Chondrocyte (in vitro differentiated cells): Measurements from ENCODE around the gene SDC3. TPM values are rescaled to one million over a fixed set of nuclear protein-coding genes. Genes with fewer than 3 reads are reported as not detected.

Experiments
- DNase-seq: peaks from one replicate; pipeline ENCODE4 v3.0.0; 2021; ENCODE audit warnings: mixed read lengths, low spot score
- H3K27ac Mint-ChIP-seq: one replicate; pipeline ENCODE4 v1.8.0; 2021; ENCODE audit warnings: mild to moderate bottlenecking, moderate library complexity, mixed read lengths; ENCODE audit not compliant: unreplicated experiment
- H3K27me3 Mint-ChIP-seq: 2 replicates; pipeline ENCODE4 v1.8.0; 2021; ENCODE audit warnings: low read depth, mixed read lengths
- H3K36me3 Mint-ChIP-seq: 2 replicates; pipeline ENCODE4 v1.8.0; 2021; ENCODE audit warnings: low read depth, mixed read lengths
- H3K4me1 Mint-ChIP-seq: 2 replicates; pipeline ENCODE4 v1.8.0; 2021; ENCODE audit warnings: low read depth, mild to moderate bottlenecking, mixed read lengths
- H3K4me3 Mint-ChIP-seq: one replicate; pipeline ENCODE4 v1.8.0; 2021; ENCODE audit warnings: mild to moderate bottlenecking, moderate library complexity, mixed read lengths; ENCODE audit not compliant: unreplicated experiment
- H3K9me3 Mint-ChIP-seq: 2 replicates; pipeline ENCODE4 v1.8.0; 2021; ENCODE audit warnings: low read depth, mixed read lengths
- CTCF ChIP-seq: fragments of 200-600 bp; sonication (generic); IDR thresholded peaks from 2 replicates; pipeline ENCODE4 v1.5.0; 2021; ENCODE audit warnings: antibody characterized with exemption, mild to moderate bottlenecking, moderate library complexity
- total RNA-seq: library from RNA; stranded (reverse); gene quantifications from 3 replicates; pipeline ENCODE4 v1.2.1, GENCODE V29; 2021

Gene SDC3
- total RNA-seq, 1 donor from 2014 or later = 46.8 TPM

GRCh38 chr1:30915491-30916230, 7.1 kb upstream of the SDC3 start:
- Mint-ChIP-seq H3K36me3 (no peaks in the 10 kb centered on the region), H3K9me3 (no peaks in the 10 kb centered on the region), H3K27me3 (no peaks in the 10 kb centered on the region), H3K4me1 (peaks cover 8% of the 10 kb centered on the region), H3K4me3 (no peak overlapping the region), H3K27ac (no peak overlapping the region)
- peak; percentile 75 for DNase-seq
- TF ChIP-seq CTCF = no peak

- H3K36me3 Mint-ChIP-seq = no peaks in the 10 kb centered on the region
- H3K9me3 Mint-ChIP-seq = no peaks in the 10 kb centered on the region
- no peak overlapping the region for H3K27ac Mint-ChIP-seq
- H3K4me1 Mint-ChIP-seq = peaks cover 7% of the 10 kb centered on the region
- DNase-seq = no peak
- H3K4me3 Mint-ChIP-seq = no peak overlapping the region
- H3K27me3 Mint-ChIP-seq = no peaks in the 10 kb centered on the region
- no peak for TF ChIP-seq CTCF
These were observed 6.4 kb upstream of the SDC3 start for GRCh38 chr1:30914931-30915330.

- Mint-ChIP-seq H3K27ac (no peak overlapping the region), H3K4me3 (no peak overlapping the region), H3K4me1 (peaks cover 11% of the 10 kb centered on the region), H3K27me3 (no peaks in the 10 kb centered on the region), H3K36me3 (no peaks in the 10 kb centered on the region), H3K9me3 (no peaks in the 10 kb centered on the region)
- DNase-seq = no peak
- TF ChIP-seq CTCF = no peak
These were observed 6.0 kb upstream of the SDC3 start for GRCh38 chr1:30914587-30914922.

- DNase-seq = peak; percentile 59
- no peak overlapping the region for H3K4me3 Mint-ChIP-seq
- H3K4me1 Mint-ChIP-seq = peaks cover 10% of the 10 kb centered on the region
- H3K9me3 Mint-ChIP-seq = no peaks in the 10 kb centered on the region
- no peak overlapping the region for H3K27ac Mint-ChIP-seq
- H3K27me3 Mint-ChIP-seq = no peaks in the 10 kb centered on the region
- H3K36me3 Mint-ChIP-seq = no peaks in the 10 kb centered on the region
- no peak for TF ChIP-seq CTCF
These were observed 4.5 kb upstream of the SDC3 start for GRCh38 chr1:30912913-30913652.

GRCh38 chr1:30912224-30912623, 3.7 kb upstream of the SDC3 start:
- TF ChIP-seq CTCF = no peak
- Mint-ChIP-seq H3K27ac (no peak overlapping the region), H3K4me1 (peaks cover 16% of the 10 kb centered on the region), H3K27me3 (no peaks in the 10 kb centered on the region), H3K36me3 (no peaks in the 10 kb centered on the region), H3K9me3 (no peaks in the 10 kb centered on the region), H3K4me3 (no peak overlapping the region)
- peak; percentile 68 for DNase-seq
